UCSD-AML1 (cell line): ENCODE data around the gene KCNAB3.
"Not testable (repeated sequence)": the region's sequence is repeated elsewhere in the genome, so short reads cannot be mapped to it uniquely, and the experiment has no call there.

Source experiments
- DNase-seq: peaks from one replicate; lab custom pipeline; 2025; ENCODE audit not compliant: unreplicated experiment; lab: John Stamatoyannopoulos, UW

Gene KCNAB3

DNA sequence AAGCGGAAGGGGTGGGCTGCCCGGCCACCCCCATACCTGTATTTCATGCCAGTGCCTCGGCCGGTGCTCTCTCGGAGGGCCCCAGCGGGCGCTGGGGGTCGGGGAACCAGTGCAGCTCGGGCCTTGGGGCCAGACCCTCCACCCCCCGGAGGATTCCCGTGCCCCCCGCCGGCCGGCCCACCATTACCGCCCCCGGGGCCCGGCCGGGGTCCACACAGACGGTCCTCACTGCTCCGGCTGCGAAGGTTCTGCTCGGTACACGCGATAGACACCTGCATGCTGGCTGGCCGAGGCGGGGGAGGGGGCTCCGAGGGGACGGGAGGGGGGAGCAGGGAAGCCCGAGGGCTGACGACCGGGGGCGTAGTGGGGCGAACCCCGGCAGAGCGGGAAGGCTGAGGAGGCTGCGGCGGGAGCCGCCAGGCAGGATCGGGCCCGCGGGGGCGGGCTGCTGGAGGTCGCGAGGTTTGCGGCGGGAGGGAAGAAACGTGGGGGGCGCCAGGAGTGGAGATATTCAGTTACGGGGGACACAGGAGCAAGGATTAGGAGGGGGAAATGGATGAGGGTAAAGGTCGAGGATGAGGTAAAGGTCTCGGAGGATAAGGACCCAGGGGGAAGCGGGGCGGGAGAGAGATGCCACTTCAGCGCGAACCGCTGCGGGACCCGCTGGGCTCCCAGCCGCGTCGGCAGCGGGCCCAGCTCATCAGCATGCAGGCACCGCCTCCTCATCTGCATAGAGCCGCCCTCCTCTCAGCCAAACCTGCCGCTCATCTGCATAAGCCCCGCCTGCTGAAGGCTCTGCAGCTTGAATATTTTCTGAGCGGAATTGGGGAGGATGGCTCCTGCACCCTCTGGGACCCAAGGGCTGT lies at the start of gene KCNAB3:
KCNAB3 (minus strand) TSS at position 699 of the 866 bp plus-strand sequence; CDS start at position 278, 421 bp downstream.
- DNase-seq = no peak

DNA sequence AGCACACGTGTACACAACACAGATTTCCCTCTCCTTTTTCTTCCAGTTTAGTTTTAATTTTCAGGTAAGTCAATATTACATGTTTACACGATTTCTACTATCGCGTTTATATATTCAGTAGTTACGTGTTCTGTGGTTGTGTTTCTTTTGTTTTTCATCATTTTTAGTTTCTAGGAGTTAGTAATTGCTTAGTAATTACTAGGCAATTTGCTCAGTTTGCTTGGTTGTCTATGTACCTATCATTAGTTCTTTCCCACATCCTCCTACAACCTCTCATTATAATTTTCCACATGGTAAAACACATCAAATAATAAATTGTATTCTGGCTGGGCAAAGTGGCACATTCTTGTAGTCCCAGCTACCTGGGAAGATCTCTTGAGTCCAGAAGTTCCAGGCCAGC lies 48.1 kb upstream of the KCNAB3 start:
- no peak for DNase-seq

DNA sequence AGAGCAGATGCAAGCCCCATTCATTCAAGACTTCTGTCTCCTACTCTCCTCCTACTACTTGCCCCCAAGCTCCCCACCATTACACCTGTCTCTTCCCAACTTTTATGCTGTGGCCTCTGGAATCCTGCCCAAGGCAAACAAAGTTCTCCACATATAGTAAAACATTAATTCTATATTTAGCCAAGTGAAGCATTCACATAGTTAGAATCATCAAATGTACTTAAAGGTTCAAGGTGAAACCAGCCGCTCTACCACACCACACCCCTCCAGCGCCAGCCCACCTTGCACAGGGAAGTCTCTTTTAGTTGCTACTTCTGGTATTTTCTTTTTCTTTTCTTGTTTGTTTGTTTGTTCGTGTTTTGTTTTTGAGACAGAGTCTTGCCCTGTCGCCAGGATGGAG lies 47.4 kb upstream of the KCNAB3 start:
- DNase-seq = no peak

DNA sequence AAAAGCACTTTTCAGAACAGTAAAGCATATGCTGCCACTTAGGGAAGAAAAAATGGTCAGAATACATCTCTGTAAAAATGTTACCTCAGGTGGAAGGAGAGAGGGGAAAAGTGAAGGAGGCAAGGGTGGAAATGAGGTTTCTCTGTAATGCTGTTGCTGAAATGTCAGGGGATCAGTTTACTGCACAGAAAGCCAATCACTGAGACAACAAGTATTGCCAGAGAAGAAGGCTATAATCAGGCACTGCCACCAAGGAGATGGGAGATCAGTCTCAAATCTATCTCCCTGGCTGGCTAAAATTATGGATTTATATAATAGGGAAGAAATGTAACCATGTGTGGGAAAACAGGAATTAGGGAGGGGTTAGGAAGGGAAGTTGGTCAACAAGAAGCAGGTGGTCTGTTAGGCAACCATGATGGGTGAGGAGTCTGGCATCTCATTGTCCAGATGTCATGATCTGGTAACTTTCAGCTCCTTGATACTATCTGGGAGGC lies 45.0 kb upstream of the KCNAB3 start:
- DNase-seq = no peak

- DNase-seq = no peak
Observed at GRCh38 chr17:7972131-7972785, 42.6 kb upstream of the KCNAB3 start.

DNA sequence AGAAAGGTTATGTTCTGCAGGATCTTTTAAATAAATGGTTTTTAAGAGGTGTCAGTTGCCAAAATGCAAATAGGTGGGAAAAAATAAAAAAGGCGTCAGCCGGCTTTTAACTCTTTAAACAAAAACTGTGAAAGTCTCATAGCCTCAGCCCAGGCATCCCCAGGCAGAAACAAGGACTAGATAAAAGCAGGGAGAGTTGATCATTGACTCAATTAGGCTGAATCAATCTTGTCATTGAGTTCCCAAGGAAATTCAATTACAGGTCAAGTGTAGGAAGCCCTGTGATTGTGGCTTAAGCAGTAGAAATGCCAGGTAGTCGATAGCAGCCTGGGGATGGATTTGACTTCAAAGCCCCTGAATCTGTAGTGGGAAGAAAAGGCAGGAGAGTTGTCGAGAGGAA lies 42.0 kb upstream of the KCNAB3 start:
- DNase-seq = no peak

GRCh38 chr17:7969433-7969832 lies 39.8 kb upstream of the KCNAB3 start:
- no peak for DNase-seq

DNA sequence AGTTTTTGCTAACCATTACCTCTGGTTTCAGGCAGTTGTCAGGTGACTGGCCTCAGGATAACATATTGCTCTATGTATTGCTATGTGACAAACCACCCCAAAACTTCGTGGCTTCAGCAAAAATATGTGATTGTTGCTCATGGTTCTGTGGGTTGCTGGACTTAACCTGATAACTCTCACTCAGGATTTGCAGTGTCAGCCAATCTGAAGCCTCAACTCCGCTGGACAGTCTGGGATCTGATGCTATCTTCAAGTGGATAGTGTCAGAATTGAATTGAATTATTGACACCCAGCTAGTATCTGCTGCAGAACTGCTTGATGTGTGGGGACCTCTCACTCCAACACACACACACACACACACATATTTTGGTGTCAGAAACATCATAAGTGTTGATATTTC lies 38.1 kb upstream of the KCNAB3 start:
- DNase-seq = no peak

GRCh38 chr17:7961421-7961820 lies 31.8 kb upstream of the KCNAB3 start:
- DNase-seq = no peak

GRCh38 chr17:7959503-7960253 lies 30.0 kb upstream of the KCNAB3 start:
- DNase-seq = no peak

- no peak for DNase-seq
Observed at GRCh38 chr17:7956228-7956965, 26.7 kb upstream of the KCNAB3 start.

- DNase-seq = no peak
Observed at GRCh38 chr17:7955414-7956227, 26.0 kb upstream of the KCNAB3 start.

DNA sequence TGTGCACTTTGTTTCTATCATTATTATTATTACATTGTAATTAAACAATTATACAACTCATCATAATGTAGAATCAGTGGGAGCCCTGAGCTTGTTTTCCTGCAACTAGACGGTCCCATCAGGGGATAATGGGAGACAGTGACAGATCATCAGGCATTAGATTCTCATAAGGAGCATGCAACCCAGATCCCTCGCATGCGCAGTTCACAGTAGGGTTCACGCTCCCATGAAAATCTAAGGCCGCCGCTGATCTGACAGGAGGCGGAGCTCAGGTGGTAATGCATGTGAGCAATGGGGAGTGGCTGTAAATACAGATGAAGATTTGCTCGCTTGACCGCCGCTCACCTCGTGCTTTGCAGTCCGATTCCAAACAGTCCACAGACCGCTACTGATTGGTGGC lies 23.6 kb upstream of the KCNAB3 start:
- not testable (repeated sequence) for DNase-seq

DNA sequence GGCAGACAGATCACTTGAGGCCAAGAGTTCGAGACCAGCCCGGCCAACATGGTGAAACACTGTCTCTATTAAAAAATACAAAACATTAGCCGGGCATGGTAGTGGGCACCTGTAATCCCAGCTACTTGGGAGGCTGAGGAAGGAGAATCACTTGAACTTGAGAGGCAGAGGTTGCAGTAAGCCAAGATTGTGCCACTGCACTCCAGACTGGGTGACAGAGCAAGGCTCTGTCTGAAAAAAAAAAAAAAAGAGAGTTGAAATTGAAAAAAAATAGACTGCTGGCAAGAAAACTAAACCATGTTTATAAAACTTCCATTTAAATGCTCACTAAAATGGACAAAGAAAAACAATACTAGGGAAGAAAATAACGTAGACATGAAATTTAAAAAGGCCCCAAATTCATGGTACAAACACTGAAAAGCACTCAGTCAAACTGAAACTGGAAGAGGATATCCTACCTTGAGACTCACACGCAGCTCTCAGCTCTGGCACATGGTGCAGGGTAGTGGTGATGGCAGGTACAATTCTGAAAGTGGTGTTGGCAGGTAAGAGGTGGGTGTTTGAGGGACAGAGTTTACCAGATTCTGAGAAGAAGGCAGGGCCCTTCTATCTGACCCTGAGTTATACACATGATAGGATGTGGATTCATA lies 21.6 kb upstream of the KCNAB3 start:
- DNase-seq = no peak

GRCh38 chr17:7950578-7950977 lies 20.9 kb upstream of the KCNAB3 start:
- no peak for DNase-seq

GRCh38 chr17:7947651-7948050 lies 18.0 kb upstream of the KCNAB3 start:
- no peak for DNase-seq

DNA sequence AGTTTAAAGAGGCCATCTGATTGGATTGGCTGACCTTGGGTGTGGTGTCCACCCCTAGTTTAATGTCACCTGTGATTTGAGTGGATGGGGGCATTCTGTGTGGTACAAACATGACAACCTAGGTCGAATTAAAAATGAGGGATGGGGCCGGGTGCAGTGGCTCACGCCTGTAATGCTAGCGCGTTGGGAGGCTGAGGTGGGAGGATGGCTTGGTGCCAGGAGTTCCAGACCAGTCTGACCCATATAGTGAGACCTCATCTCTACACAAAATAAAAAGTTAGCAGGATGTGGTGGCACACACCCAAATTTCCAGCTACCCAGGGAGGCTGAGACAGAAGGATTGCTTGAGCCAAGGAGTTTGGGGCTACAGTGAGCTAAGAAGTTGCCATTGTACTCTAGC lies 16.8 kb upstream of the KCNAB3 start:
- DNase-seq = no peak

GRCh38 chr17:7945651-7946050 lies 16.0 kb upstream of the KCNAB3 start:
- no peak for DNase-seq

- DNase-seq = no peak
Observed at GRCh38 chr17:7944326-7944725, 14.7 kb upstream of the KCNAB3 start.

GRCh38 chr17:7943291-7943690 lies 13.6 kb upstream of the KCNAB3 start:
- DNase-seq = no peak
